ENCODE measurements around the gene SRMS.

SRMS gene

GRCh38 chr20:63547725-63548480, at the start of gene SRMS:
TSS of gene SRMS (minus strand) at chr20:63547749. CDS start at chr20:63547463, 286 bp downstream.
- no peak for DNase-seq

DNA sequence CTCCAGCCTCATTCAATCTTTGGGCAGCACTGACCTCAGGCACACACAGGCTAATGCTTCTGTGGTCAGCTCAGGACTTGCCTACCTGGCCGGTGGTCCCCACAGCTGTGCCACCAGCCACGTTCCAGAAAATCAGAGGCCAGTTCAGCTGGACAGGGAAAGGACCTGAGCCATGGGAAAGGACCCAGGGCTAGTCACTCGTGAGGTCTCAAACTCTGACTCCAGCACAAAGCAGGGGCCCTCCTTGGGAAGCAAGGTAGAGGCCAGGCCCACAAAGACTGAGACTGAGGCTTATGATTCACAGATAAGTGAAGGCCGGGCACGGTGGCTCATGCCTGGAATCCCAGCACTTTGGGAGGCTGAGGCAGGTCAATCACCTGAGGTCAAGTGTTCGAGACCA, 48.9 kb upstream of the SRMS start:
- no peak for DNase-seq

GRCh38 chr20:63595416-63596127, 48.0 kb upstream of the SRMS start:
- DNase-seq, result no peak

DNA sequence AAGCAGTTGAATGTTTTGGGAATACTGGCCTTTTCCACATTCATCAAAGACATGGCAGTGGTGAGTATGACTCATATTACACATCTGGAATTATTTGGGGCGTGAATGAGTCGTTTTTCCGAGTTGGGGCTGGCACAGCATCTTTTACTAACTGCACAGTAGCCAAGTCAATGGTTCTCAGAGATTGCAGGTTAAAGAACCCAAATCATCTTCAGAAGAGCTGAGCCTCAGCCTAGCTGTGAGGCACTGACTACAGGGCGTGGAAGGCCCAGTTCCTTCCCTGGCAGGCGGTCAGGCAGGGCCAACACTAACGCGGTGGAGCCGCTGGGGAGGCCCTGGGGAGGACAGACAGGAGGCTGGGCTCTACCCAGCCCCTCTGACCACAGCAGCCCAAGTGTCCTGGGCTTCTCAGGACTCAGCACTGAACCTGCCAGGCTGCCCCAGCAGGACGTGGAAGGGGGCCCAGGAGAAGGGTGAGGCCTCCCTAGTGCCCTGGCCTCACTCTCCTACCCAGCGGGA, 46.6 kb upstream of the SRMS start:
- peak; percentile 25 for DNase-seq

GRCh38 chr20:63592661-63593060, 45.1 kb upstream of the SRMS start:
- no peak for DNase-seq

DNA sequence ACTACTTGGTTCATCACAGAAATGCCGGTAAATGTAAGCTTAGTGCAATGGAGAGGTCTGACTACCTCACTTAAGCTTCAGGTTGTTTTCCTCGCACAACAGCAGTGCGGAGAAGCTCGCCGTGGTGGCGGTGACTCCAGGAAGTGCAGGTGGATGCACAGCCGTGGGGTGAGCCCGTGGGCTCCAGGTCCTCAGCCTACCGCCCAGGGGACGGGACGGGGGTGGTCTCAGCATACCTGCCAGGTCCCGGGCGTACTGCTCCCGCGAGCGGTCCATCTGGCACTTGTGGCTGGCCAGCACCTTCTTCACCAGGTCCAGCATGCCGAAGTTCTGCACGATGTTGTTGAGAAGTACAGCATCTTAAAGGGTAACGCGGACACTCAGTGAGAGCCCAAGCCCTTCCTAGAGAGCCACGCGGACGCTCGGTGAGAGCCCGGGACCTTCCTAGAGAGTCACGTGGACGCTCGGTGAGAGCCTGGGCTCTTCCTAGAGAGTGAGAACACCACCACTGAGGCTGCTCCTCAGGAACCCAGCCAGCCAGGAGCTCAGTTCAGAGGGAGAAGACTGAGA, 44.3 kb upstream of the SRMS start:
- no peak for DNase-seq

DNA sequence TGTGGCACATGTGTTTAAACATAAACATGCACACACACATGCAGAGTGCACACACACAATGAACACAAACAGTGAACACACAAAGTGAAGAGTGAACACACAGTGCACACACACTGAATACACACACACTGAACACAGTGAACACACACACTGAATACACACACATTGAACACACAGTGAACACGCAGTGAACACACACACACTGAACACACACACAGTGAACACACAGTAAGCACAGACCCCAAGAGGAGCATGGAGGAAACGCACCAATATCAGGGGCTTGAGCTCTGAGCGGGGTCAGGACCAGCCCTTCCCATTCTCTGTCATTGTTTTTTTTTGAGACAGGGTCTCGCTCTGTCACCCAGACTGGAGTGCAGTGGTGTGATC, 43.6 kb upstream of the SRMS start:
- no peak for DNase-seq

GRCh38 chr20:63590218-63591146, 42.9 kb upstream of the SRMS start:
- no peak for DNase-seq

GRCh38 chr20:63589261-63590217, 42.0 kb upstream of the SRMS start:
- DNase-seq, result no peak

GRCh38 chr20:63588641-63589041, 41.1 kb upstream of the SRMS start:
- DNase-seq, result no peak

DNA sequence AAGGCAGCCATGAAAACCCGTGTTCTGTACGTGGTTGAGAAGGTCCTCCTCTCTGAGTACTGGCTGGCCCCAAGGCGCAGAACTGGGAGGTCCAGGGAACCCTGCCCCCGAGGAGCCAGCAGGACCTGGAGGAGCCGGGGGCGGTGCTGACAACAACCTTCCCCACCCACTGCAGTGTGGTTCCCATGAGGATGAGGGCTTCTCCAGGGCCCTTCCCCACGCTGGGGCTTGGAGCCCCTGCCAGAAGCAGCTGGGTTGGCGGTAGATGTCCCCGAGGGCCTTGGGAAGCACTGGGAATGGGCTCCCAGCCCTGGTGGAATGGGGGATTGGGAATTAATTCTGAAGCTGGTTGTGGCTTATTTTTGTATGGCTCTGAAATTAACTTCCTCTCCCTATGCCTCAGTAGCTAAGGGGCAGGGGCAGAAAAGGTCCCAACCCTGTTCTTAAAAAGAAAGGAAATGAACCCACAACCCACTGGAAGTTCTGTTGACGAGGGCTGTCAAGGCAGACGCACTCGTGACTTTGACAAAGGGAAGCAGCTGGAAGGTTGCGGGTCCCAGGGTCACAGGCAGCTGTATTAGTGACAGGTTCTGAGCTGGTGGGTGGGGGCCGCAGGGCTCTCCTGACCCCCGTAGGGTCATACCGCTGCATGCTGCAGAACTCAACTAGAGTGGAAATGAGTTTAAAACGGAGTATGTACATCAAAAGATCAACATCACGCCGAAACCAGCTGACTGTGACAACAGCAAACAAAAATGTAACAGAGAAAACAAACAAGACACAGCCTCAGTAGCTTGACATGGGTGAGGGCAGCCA, 40.4 kb upstream of the SRMS start:
- no peak for DNase-seq

GRCh38 chr20:63587256-63587655, 39.7 kb upstream of the SRMS start:
- no peak for DNase-seq

DNA sequence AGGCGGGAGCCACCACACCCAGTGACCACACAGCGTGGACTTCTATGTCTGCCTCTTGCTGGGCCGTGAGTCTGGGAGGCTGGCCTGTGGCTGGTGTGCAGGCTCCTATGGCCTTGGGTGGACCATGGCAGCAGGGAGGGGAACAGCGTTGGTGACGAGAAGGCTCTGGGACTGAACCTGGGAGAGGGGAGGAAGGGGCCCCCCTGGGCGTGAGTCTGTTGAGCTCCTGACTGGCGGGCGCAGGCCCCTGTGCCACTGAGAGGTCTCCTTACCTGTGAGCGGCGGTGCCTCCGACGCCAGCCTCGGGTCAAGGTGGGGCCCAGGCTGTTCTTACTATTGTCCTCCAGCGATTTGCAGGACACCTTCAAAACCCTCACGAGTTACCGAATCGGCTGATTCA, 39.2 kb upstream of the SRMS start:
- DNase-seq, result no peak

GRCh38 chr20:63585616-63586565, 38.3 kb upstream of the SRMS start:
- no peak for DNase-seq

DNA sequence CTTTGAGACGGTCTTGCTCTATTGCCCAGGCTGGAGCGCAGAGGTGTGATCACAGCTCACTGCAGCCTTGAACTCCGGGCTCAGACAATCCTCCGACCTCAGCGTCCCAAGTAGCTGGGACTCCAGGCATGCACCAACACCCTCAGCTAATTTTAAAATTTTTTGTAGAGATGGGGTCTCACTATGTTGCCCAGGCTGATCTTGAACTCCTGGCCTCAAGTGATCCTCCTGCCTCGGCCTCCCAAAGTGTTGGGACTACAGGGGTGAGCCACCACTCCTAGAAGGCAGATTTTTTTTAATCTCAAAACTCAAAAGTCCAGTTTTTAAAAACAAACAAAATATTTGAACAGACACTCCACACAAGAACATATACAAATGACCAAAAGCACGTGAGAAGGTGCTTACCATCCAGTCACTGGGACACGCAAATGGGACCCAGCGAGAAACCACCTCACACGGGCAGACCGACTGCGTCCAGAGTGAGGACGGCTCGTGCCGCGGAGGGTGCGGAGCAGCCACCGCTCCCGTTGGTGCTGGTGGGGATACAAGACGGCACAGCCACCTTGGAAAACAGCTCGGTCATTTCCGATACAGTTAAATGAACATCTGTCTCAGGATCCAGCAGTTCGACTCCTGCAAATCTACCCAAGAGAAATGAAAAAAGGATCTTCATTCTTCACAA, 35.0 kb upstream of the SRMS start:
- DNase-seq, result no peak

- DNase-seq, result peak; percentile 78
These were observed 33.4 kb upstream of the SRMS start for GRCh38 chr20:63580796-63581461.

GRCh38 chr20:63579017-63579694, 31.6 kb upstream of the SRMS start:
- DNase-seq, result no peak
